Globus pallidus (tissue), 1 donor: Measurements from ENCODE around the gene ZFP57.

ENCODE experiments used
- DNase-seq: peaks from one replicate; pipeline ENCODE4 v3.0.0-alpha.2; 2015; ENCODE audit warnings: low spot score

ZFP57 gene

DNA sequence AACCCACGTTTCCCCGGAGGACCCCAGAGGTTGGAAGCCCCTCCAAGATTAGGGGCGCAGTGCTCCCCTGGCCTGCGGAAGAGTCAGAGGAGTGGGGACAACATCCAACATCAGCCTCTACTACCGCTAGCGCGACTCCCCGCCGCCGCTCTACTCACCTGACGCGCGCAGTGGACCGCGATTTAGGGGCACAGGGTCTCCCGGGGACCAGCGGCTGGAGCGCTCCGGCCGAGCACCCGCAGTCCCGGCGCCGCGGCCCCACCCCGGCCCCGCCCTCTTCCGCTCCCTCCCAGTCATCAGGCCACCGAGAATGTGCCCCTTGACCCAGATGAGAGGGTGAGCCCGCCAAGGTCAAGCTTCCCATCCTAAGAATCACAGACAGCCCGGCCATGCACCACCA lies at the start of gene ZFP57:
Gene ZFP57 (minus strand): TSS at position 249 of the 400 bp plus-strand sequence. CDS start 4,149 bp downstream, outside the sequence.
- no peak for DNase-seq

DNA sequence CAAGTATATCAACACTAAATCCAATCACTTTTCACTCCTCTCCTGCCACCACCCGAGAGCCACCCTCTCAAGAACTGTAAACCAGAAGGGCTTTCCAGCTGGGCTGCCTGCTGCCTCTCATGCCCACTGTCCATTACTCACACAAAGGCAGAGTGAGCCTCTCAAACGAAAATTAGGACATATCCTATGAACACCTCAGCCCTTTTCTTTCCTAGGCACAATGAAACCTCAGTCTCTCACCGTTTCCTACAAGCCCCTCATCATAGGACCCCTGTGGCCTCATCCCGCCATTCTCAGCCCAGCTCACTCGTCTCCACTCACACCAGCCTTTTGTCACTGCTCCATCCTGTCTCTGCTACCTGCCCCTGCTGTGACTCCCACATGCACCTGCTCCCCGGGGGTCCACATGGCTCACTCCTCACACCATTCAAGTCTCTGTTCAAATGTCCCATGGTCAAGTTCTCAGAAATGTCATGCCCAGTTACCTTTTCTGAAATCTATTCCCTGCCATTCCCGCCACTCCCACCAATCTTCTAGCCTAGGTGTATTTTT lies 49.7 kb upstream of the ZFP57 start:
- DNase-seq, result no peak

GRCh38 chr6:29729774-29730328 lies 48.9 kb upstream of the ZFP57 start:
- DNase-seq, result no peak

DNA sequence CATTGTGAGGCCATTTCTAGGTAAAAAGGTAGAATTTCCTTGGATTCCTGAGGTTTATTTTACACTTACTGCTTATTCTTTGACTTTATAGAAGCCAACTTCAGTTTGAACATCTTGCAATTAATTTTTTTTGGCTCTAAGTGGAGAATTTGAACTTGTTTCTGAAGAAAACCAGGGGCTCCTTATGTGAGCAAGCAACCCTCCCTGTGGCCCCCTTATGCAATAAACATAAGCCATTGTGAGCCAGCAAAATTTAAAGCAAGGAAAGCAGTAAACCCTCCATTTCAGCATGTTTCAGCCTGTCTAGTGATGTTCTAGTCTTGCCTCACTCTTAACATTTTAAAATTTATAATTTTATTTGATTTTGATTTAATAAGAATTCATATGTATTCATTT lies 47.9 kb upstream of the ZFP57 start:
- no peak for DNase-seq

DNA sequence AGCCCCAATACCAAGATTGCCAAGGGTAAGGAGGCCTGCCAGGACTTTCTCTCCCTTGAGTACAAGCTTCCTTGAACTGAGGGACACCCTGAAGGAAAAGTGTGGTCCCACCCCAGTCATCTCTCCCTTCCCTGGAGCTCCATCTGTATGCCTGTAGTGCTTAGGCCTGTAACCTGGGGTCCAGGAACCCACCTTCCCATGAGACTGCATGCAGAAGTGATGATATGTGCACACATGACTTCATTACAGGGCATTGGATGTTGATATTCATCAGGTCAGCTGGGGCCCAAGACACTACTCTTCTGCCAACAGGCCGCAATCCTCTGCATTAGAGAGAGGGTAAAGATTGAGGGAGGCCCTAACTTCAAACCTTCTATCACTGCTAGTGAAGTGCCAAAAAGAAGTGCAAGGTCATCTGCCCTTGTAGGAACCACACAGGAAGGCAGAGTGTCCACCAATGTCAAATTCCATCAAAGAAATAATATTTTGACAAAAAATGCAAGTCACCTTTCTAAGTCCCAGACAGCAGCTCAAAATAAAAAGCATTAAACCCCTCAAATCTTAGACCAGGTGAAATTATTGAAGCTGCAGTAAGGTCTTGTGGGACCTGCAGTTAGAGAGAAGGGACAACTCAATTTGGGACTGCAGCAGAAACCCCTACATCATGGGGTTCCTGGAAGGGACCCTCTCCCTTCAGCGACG lies 47.4 kb upstream of the ZFP57 start:
- no peak for DNase-seq

DNA sequence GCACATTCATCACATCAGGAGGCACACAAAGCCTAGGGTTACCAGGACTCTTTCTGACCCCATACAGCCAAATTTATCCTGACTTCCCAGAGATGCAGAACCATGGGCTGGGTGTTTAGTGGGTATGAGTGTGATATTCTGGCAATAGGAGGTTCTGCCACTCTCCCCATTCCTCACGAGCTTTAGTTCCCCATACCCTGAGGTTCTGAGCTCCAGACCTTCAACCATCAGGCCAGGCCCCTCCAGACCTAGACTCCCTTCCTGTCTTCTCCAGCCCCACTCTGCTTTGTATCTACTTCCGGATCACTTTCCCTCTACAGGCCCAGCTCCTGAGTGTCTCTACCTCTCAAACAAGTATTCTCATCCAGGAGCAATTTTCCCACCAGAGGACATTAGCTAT lies 46.7 kb upstream of the ZFP57 start:
- DNase-seq, result no peak

DNA sequence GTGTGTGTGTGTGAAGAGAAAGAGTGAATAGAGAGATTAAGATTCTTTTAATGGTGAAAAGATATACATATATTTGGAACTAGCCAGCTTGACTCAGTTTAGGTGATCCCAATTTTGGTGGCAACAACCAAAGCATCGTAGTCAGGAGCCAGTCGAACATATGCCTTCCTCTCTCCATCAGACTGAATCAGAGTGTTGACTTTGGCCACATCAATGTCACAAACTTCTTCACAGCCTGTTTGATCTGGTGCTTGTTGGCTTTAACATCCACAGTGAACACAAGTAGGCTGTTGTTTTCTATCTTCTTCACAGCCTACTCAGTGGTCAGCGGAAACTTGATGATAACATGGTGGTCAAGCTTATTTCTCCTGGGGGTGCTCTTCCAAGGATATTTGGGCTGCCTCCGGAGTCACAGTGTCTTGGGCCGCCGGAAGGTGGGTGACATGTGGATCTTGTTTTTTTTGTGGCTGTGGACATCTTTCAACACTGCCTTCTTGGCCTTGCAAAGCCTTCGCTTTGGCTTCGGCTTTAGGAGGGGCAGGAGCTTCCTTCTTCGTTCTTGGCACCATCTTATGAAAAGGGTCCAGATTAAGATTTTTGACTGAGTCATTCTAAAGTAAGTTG lies 45.7 kb upstream of the ZFP57 start:
- DNase-seq, result no peak

DNA sequence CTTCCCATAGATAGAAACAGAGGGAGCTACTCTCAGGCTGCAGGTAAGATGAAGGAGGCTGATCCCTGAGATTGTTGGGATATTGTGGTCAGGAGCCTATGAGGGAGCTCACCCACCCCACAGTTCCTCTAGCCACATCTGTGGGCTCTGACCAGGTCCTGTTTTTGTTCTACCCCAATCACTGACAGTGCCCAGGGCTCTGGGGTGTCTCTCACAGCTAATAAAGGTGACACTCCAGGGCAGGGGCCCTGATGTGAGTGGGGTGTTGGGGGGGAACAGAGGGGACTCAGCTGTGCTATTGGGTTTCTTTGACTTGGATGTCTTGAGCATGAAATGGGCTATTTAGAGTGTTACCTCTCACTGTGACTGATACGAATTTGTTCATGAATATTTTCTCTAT lies 45.0 kb upstream of the ZFP57 start:
- no peak for DNase-seq

- no peak for DNase-seq
These were observed 44.3 kb upstream of the ZFP57 start for GRCh38 chr6:29724937-29725869.

- DNase-seq, result no peak
These were observed 43.0 kb upstream of the ZFP57 start for GRCh38 chr6:29723666-29724588.

- peak; percentile 74 for DNase-seq
These were observed 42.3 kb upstream of the ZFP57 start, which contains the start of gene HLA-F for GRCh38 chr6:29723262-29723665. TSS of gene HLA-F (plus strand) at chr6:29723434. CDS start at chr6:29723464, 30 bp downstream.

DNA sequence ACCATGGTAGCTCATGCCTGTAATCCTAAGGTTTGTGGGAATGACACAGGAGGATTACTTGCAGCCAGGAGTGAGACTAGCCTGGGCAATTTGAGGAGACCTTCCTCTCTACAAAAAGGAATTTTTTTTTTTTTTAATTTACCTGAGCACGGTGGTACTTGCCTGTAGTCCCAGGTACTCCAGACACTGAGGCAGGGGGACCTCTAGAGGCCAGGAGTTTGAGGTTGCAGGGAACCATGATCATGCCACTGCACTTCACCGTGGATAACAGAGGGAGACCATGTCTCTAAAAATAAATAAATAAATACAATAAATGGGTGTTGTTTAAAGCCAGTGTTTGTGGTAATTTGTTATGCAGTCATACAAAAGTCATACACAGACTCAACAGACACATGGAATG lies 39.9 kb upstream of the ZFP57 start:
- DNase-seq, result no peak

DNA sequence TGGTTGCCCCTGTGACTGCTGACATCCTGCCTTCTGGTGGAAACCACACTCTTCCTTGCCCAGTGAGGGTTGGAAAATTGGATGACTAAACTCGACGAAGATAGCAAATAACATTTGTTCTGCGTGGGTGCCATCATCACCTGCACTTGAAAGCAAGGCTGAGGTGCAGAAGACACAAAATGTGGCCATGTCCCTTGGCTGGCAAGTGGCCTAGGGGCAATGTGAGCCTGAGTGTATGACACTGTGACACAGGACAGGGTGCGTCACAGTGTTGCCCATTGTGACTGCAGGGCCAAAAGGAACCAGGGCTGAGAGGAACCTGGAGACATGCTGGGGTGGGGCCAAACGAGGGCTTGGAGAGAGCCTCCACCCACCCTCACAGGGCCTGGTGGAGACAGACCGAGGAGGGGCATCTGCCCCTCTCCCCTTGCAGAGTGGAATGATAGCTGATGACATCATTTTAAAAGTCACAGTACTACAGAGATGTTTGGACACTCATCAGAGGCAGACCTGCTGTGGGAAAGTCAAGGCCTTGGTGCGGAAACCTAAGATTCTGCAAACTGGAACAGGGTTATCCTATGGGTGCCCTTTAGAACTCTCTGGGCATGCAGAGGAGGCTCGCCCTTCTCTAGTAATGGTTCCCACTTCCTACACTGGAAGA lies 29.5 kb upstream of the ZFP57 start:
- no peak for DNase-seq

DNA sequence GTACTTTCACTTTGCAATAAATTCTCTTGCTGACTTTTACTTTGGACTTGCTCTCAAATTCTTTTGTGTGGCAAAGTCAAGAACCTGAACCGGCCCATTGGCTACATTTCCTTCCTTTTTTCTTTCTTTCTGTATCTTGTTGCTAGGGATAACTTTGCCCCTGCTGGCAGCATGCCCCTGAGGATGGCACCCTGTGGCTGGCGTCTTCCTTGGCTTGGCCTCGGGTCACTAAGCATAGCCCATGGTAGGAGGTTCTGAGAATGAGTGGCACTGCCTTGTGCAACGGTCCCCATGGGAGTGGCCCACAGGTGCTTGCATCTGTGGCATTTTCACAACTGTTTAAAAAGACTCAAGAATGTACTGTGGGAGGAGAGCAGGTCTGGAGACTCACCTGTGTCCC lies 28.2 kb upstream of the ZFP57 start:
- no peak for DNase-seq

DNA sequence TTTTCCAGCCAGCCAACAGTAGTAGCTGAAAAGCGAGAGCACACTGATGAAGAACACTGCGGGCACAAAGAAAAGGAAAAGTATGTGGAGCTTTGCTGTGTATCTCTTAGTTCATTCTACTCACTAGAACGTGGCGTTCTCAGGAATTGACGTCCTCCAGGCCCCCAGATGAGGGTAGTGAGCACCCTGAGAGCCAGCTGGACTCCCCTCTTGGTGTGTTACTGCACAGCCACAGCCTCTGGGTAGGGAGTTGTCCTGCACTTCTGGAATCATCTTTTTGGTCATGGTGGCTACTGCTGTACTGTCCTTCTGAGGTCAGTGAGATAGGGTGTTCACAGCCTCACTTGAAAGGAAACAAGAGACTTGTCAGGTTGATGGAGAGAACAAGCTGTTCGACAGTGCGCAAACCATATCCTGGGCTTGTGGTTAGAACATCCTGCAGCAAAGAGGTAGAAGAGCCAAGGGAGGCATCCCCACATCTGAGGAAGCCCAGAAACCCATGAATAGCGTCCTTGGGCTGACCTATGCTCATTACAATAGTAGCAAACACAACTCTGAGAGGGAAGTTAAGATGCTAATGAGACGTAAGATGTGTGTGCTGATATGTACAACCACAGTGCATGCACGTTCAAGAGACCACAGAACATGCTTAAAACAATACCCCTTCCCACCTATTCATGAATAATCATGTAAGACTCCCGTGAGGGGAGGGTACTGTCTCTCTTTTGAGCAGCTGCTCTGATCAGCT lies 27.7 kb upstream of the ZFP57 start:
- DNase-seq, result no peak

GRCh38 chr6:29705389-29706231 lies 24.7 kb upstream of the ZFP57 start:
- peak; percentile 56 for DNase-seq

GRCh38 chr6:29702519-29703103 lies 21.7 kb upstream of the ZFP57 start:
- no peak for DNase-seq
